ENCODE measurements around the gene ABCE1. TPM values are rescaled to one million over a fixed set of nuclear protein-coding genes. Genes with fewer than 3 reads are reported as not detected.

The ABCE1 gene
- 185 and 200 TPM in 2 replicates for total RNA-seq (2014; rRNA removed; shearing (Covaris generic))
- polyA plus RNA-seq (2016; fragmentation: Nextera tagmentation; extraction: Ambion mirVana) = 55.4 and 70.3 TPM in 2 replicates
- long read RNA-seq, transcript ABCE1-201 (18 exons, 3,921 nt) = major isoform, 11 of 27 reads
- long read RNA-seq, partial matches to known transcripts = 11 of 27 reads
- long read RNA-seq, other reads (novel, unspliced or antisense) = 5 of 27 reads

DNA sequence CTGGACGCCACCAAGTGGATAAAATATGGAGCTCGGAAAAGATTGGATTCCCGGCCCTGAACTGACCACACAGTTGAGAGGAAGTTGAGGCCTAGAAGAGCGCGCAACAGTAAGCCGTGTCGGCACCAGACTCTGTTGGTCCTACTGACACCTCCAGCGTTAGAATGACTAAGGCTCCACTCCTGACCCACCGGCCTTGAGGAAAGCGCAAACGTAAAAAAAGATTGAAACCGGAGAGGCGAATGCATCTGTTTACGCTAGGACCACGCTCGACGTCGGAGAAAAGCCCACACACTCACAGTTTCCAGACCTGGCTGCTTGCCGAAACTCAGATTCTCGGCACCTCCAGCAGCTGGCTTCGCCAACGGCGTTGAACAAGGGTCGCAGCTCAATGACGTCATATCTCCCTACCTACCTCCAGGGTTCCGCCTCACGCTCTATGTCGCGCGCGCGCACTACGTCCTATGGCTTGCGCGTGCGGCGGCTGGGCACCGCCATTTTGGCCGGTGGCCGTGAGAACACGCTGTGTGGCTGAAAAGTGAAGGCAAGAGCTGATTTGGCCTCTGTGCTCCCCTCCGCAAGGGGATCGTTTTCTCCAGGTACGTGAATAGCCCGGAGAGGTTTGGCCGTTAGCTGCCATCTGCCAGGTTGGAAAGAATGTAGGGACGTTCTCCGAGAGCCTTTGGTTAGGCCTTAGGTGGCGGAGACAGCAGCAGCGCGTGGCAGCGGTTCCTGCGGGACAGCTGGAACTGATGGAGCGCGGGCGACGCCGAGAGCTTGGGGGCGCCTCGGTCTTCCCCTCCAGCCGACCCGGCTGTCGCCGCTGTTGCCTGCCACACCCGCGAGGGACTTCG, at the start of gene ABCE1, which contains the start of gene ANAPC10:
Gene ABCE1, plus strand, starts transcription at position 491 of the 854 bp plus-strand sequence. CDS start 6,102 bp downstream, outside the sequence.
Gene ANAPC10, minus strand, starts transcription at position 376 of the 854 bp plus-strand sequence. CDS start 2,097 bp downstream, outside the sequence.
- H2AFZ ChIP-seq = peak within 1 kb of the TSS; percentile 81
- Mint-ChIP-seq H3K27ac (peak within 1 kb of the TSS; percentile 99), H3K4me1 (peaks cover 5% of the 10 kb centered on the region; the same call in 2 of the 3 replicates), H3K27me3 (ENCODE audit: insufficient read depth, low read depth, poor library complexity) (peaks cover 5% of the 10 kb centered on the region), H3K9me3 (peaks cover 10% of the 10 kb centered on the region), H3K36me3 (ENCODE audit: low read depth) (peaks cover 34% of the 10 kb centered on the region), H3K4me3 (peak within 1 kb of the TSS; percentile 95)
- H3K36me3 ChIP-seq (ENCODE audit: insufficient read depth) = peaks cover 22% of the 10 kb centered on the region
- peak; percentile 92 for ATAC-seq
- peak within 1 kb of the TSS; percentile 90 for H3K27ac ChIP-seq (ENCODE audit: low read depth)
- peak; percentile 100 for DNase-seq (ENCODE audit: low spot score)
- peaks cover 19% of the 10 kb centered on the region for H3K4me1 ChIP-seq (ENCODE audit: insufficient read depth)
- H3K9me2 ChIP-seq (ENCODE audit: insufficient read depth) = no peaks in the 10 kb centered on the region
- H4K20me1 ChIP-seq (replicated peaks; ENCODE audit: insufficient read depth) = peaks cover 16% of the 10 kb centered on the region
- H3F3A ChIP-seq (replicated peaks; ENCODE audit: low read depth) = no peaks in the 10 kb centered on the region
- no peaks in the 10 kb centered on the region for H3K27me3 ChIP-seq (ENCODE audit: insufficient read depth)
- peaks cover 95% of the 10 kb centered on the region for H3K79me2 ChIP-seq (replicated peaks; ENCODE audit: insufficient read depth)
- TF ChIP-seq ZNF114 (CRISPR knock-in tag; IDR thresholded peaks at IDR 0.05) = no peak
- peak; percentile 99 for TF ChIP-seq CREB1 (CRISPR knock-in tag; IDR thresholded peaks at IDR 0.05; ENCODE audit: low read depth)
- TF ChIP-seq POLR2AphosphoS5 (IDR thresholded peaks at IDR 0.05; ENCODE audit: low read depth) = peak; percentile 98
- TF ChIP-seq, protein P1, sequence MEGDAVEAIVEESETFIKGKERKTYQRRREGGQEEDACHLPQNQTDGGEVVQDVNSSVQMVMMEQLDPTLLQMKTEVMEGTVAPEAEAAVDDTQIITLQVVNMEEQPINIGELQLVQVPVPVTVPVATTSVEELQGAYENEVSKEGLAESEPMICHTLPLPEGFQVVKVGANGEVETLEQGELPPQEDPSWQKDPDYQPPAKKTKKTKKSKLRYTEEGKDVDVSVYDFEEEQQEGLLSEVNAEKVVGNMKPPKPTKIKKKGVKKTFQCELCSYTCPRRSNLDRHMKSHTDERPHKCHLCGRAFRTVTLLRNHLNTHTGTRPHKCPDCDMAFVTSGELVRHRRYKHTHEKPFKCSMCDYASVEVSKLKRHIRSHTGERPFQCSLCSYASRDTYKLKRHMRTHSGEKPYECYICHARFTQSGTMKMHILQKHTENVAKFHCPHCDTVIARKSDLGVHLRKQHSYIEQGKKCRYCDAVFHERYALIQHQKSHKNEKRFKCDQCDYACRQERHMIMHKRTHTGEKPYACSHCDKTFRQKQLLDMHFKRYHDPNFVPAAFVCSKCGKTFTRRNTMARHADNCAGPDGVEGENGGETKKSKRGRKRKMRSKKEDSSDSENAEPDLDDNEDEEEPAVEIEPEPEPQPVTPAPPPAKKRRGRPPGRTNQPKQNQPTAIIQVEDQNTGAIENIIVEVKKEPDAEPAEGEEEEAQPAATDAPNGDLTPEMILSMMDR (conservative IDR thresholded peaks at IDR 0.05; ENCODE audit: low read depth in 2 of 2) = no peak
- no peak for TF ChIP-seq EZH2phosphoT487 (IDR thresholded peaks at IDR 0.05; ENCODE audit: unreplicated experiment)
- TF ChIP-seq, protein P2, sequence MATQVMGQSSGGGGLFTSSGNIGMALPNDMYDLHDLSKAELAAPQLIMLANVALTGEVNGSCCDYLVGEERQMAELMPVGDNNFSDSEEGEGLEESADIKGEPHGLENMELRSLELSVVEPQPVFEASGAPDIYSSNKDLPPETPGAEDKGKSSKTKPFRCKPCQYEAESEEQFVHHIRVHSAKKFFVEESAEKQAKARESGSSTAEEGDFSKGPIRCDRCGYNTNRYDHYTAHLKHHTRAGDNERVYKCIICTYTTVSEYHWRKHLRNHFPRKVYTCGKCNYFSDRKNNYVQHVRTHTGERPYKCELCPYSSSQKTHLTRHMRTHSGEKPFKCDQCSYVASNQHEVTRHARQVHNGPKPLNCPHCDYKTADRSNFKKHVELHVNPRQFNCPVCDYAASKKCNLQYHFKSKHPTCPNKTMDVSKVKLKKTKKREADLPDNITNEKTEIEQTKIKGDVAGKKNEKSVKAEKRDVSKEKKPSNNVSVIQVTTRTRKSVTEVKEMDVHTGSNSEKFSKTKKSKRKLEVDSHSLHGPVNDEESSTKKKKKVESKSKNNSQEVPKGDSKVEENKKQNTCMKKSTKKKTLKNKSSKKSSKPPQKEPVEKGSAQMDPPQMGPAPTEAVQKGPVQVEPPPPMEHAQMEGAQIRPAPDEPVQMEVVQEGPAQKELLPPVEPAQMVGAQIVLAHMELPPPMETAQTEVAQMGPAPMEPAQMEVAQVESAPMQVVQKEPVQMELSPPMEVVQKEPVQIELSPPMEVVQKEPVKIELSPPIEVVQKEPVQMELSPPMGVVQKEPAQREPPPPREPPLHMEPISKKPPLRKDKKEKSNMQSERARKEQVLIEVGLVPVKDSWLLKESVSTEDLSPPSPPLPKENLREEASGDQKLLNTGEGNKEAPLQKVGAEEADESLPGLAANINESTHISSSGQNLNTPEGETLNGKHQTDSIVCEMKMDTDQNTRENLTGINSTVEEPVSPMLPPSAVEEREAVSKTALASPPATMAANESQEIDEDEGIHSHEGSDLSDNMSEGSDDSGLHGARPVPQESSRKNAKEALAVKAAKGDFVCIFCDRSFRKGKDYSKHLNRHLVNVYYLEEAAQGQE (IDR thresholded peaks at IDR 0.05; ENCODE audit: unreplicated experiment) = no peak
- TF ChIP-seq STAT1 (IDR thresholded peaks at IDR 0.05; ENCODE audit: unreplicated experiment) = no peak
- TF ChIP-seq, protein P3, sequence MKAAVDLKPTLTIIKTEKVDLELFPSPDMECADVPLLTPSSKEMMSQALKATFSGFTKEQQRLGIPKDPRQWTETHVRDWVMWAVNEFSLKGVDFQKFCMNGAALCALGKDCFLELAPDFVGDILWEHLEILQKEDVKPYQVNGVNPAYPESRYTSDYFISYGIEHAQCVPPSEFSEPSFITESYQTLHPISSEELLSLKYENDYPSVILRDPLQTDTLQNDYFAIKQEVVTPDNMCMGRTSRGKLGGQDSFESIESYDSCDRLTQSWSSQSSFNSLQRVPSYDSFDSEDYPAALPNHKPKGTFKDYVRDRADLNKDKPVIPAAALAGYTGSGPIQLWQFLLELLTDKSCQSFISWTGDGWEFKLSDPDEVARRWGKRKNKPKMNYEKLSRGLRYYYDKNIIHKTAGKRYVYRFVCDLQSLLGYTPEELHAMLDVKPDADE (IDR thresholded peaks at IDR 0.05) = peak; percentile 86
- no peak for TF ChIP-seq EZH2 (IDR thresholded peaks at IDR 0.05; ENCODE audit: low read depth, unreplicated experiment)
- TF ChIP-seq JUNB (IDR thresholded peaks at IDR 0.05; ENCODE audit: unreplicated experiment) = no peak
- TF ChIP-seq, protein P4, sequence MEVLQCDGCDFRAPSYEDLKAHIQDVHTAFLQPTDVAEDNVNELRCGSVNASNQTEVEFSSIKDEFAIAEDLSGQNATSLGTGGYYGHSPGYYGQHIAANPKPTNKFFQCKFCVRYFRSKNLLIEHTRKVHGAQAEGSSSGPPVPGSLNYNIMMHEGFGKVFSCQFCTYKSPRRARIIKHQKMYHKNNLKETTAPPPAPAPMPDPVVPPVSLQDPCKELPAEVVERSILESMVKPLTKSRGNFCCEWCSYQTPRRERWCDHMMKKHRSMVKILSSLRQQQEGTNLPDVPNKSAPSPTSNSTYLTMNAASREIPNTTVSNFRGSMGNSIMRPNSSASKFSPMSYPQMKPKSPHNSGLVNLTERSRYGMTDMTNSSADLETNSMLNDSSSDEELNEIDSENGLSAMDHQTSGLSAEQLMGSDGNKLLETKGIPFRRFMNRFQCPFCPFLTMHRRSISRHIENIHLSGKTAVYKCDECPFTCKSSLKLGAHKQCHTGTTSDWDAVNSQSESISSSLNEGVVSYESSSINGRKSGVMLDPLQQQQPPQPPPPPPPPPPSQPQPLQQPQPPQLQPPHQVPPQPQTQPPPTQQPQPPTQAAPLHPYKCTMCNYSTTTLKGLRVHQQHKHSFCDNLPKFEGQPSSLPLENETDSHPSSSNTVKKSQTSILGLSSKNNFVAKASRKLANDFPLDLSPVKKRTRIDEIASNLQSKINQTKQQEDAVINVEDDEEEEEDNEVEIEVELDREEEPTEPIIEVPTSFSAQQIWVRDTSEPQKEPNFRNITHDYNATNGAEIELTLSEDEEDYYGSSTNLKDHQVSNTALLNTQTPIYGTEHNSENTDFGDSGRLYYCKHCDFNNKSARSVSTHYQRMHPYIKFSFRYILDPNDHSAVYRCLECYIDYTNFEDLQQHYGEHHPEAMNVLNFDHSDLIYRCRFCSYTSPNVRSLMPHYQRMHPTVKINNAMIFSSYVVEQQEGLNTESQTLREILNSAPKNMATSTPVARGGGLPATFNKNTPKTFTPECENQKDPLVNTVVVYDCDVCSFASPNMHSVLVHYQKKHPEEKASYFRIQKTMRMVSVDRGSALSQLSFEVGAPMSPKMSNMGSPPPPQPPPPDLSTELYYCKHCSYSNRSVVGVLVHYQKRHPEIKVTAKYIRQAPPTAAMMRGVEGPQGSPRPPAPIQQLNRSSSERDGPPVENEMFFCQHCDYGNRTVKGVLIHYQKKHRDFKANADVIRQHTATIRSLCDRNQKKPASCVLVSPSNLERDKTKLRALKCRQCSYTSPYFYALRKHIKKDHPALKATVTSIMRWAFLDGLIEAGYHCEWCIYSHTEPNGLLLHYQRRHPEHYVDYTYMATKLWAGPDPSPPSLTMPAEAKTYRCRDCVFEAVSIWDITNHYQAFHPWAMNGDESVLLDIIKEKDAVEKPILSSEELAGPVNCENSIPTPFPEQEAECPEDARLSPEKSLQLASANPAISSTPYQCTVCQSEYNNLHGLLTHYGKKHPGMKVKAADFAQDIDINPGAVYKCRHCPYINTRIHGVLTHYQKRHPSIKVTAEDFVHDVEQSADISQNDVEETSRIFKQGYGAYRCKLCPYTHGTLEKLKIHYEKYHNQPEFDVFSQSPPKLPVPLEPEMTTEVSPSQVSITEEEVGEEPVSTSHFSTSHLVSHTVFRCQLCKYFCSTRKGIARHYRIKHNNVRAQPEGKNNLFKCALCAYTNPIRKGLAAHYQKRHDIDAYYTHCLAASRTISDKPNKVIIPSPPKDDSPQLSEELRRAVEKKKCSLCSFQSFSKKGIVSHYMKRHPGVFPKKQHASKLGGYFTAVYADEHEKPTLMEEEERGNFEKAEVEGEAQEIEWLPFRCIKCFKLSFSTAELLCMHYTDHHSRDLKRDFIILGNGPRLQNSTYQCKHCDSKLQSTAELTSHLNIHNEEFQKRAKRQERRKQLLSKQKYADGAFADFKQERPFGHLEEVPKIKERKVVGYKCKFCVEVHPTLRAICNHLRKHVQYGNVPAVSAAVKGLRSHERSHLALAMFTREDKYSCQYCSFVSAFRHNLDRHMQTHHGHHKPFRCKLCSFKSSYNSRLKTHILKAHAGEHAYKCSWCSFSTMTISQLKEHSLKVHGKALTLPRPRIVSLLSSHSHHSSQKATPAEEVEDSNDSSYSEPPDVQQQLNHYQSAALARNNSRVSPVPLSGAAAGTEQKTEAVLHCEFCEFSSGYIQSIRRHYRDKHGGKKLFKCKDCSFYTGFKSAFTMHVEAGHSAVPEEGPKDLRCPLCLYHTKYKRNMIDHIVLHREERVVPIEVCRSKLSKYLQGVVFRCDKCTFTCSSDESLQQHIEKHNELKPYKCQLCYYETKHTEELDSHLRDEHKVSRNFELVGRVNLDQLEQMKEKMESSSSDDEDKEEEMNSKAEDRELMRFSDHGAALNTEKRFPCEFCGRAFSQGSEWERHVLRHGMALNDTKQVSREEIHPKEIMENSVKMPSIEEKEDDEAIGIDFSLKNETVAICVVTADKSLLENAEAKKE (CRISPR knock-in tag; IDR thresholded peaks at IDR 0.05) = no peak
- no peak for TF ChIP-seq NANOG (IDR thresholded peaks at IDR 0.05; ENCODE audit: borderline replicate concordance)
- TF ChIP-seq ZNF331 (CRISPR knock-in tag; IDR thresholded peaks at IDR 0.05; ENCODE audit: low read depth) = no peak
- H3K4me3 ChIP-seq = peak within 1 kb of the TSS; percentile 93
- peak within 1 kb of the TSS; percentile 93 for H3K4me2 ChIP-seq
